OCI-LY3 (cell line): Measurements from ENCODE around the gene NUB1.
A peak's percentile ranks its signal among the peaks of the same experiment; 100 is the strongest.

ENCODE experiments used
- H2AFZ ChIP-seq: fragments of 200-600, 300-600 bp; shearing (Covaris generic); 2 replicates; pipeline ENCODE4 v1.6.0; 2014; ENCODE audit warnings: antibody characterized with exemption, low read depth, low read length
- H3K27ac ChIP-seq: fragments of 200-600, 300-600 bp; sonication (generic); 2 replicates; pipeline ENCODE4 v1.5.1; 2014; ENCODE audit warnings: mild to moderate bottlenecking, low read length, moderate library complexity, mixed read lengths
- H3K27me3 ChIP-seq: fragments of 200-600, 300-600 bp; sonication (generic); 2 replicates; pipeline ENCODE4 v1.6.1; 2014; ENCODE audit warnings: low read depth, low read length, mixed read lengths
- H3K36me3 ChIP-seq: fragments of 200-600, 300-600 bp; sonication (generic); replicated peaks from 2 replicates; pipeline ENCODE3; 2014; ENCODE audit warnings: low read depth, low read length, mixed read lengths
- H3K4me1 ChIP-seq: fragments of 300-600, 200-600 bp; sonication (generic); 2 replicates; pipeline ENCODE4 v1.6.1; 2014; ENCODE audit warnings: low read length, mixed read lengths
- H3K4me2 ChIP-seq: fragments of 200-600, 300-600 bp; sonication (generic); 2 replicates; pipeline ENCODE4 v1.6.1; 2014; ENCODE audit warnings: low read length, mixed read lengths
- H3K4me3 ChIP-seq: fragments of 300-600, 200-600 bp; sonication (generic); 2 replicates; pipeline ENCODE4 v1.5.1; 2014; ENCODE audit warnings: antibody characterized with exemption, mild to moderate bottlenecking, low read length, moderate library complexity
- H3K79me2 ChIP-seq: fragments of 300-600, 200-600 bp; shearing (Covaris generic); 2 replicates; pipeline ENCODE4 v1.6.1; 2014; ENCODE audit warnings: mild to moderate bottlenecking, low read length, mixed read lengths
- H3K9ac ChIP-seq: fragments of 300-600, 200-600 bp; shearing (Covaris generic); 2 replicates; pipeline ENCODE4 v1.6.0; 2014; ENCODE audit warnings: mild to moderate bottlenecking, low read length, moderate library complexity
- H3K9me3 ChIP-seq: fragments of 200-600, 300-600 bp; shearing (Covaris generic); 2 replicates; pipeline ENCODE4 v1.6.1; 2014; ENCODE audit warnings: low read length, mixed read lengths; ENCODE audit not compliant: insufficient read depth
- H4K20me1 ChIP-seq: fragments of 200-600, 300-600 bp; sonication (generic); 2 replicates; pipeline ENCODE4 v1.6.1; 2016; ENCODE audit warnings: low read length, mixed read lengths; ENCODE audit not compliant: insufficient read depth
- EZH2phosphoT487 ChIP-seq: fragments of 200-600 bp; shearing (Covaris generic); IDR thresholded peaks from 2 replicates; pipeline ENCODE4 v1.6.1; 2018; ENCODE audit warnings: antibody characterized with exemption, mixed run types, low read depth
- TF ChIP-seq, protein P1 (sequence below): fragments of 200-600, 300-600 bp; sonication (generic); IDR thresholded peaks from 2 replicates; pipeline ENCODE4 v1.5.1; 2014; ENCODE audit warnings: antibody characterized with exemption, low read length, low read depth

Gene NUB1

DNA sequence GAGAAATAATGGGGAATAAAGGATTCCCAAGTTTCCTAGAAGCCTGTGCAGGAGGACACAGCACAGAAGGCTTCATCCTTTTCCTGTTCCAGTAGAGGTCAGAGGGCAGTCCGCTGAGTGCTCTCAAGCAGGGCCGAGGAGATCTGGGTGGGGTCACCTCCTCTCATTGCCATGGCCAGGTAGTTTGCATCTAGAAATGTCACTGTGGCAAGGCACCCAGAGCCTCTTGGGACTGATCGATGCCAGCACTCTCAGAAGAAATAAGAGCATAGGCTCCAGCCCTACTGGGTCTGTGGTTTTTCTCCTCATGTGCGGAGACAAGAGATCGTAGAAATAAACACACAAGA, 7.9 kb downstream of the NUB1 start:
- H3K9ac ChIP-seq, result peak overlapping the region; percentile 46; the same call in 1 of the 2 replicates
- peak overlapping the region; percentile 74 for H3K4me3 ChIP-seq
- peaks cover 33% of the 10 kb centered on the region for H3K4me1 ChIP-seq
- no peaks in the 10 kb centered on the region for H3K79me2 ChIP-seq
- peaks cover 42% of the 10 kb centered on the region for H3K36me3 ChIP-seq
- H3K9me3 ChIP-seq, result no peaks in the 10 kb centered on the region
- TF ChIP-seq, protein P1, sequence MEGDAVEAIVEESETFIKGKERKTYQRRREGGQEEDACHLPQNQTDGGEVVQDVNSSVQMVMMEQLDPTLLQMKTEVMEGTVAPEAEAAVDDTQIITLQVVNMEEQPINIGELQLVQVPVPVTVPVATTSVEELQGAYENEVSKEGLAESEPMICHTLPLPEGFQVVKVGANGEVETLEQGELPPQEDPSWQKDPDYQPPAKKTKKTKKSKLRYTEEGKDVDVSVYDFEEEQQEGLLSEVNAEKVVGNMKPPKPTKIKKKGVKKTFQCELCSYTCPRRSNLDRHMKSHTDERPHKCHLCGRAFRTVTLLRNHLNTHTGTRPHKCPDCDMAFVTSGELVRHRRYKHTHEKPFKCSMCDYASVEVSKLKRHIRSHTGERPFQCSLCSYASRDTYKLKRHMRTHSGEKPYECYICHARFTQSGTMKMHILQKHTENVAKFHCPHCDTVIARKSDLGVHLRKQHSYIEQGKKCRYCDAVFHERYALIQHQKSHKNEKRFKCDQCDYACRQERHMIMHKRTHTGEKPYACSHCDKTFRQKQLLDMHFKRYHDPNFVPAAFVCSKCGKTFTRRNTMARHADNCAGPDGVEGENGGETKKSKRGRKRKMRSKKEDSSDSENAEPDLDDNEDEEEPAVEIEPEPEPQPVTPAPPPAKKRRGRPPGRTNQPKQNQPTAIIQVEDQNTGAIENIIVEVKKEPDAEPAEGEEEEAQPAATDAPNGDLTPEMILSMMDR, result no peak
- no peak for TF ChIP-seq EZH2phosphoT487
- peaks cover 3% of the 10 kb centered on the region; the same call in 1 of the 2 replicates for H4K20me1 ChIP-seq
- H2AFZ ChIP-seq, result 0 out of 2 replicates have a peak overlapping the region, but pooled peaks have one; percentile 31
- H3K27ac ChIP-seq, result peak overlapping the region; percentile 82
- H3K4me2 ChIP-seq, result peak overlapping the region; percentile 84
- no peaks in the 10 kb centered on the region for H3K27me3 ChIP-seq

DNA sequence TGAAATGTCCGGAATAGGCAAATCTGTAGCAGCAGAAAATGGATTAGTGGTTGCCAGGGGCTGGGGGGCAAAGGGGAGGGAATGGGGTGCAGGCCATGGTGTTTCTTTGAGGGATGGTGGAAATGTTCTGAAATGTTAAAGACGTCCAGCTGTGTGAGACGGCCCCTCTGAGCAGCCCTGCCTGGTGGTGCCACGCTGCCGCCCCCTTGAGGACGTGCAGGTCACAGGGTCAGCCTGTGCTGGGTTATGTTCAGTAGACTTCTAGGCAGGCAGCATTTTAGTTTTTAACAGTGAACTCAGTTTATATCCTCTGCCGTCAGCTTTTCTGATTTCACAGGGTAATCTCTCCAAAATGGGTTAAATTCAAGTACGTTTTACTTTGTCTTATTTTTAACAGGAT, 9.4 kb downstream of the NUB1 start:
- Histone ChIP-seq H3K4me2 (peak overlapping the region; percentile 13; the same call in 1 of the 2 replicates), H3K9ac (no peak overlapping the region), H3K36me3 (peaks cover 35% of the 10 kb centered on the region), H3K79me2 (no peaks in the 10 kb centered on the region), H3K4me1 (peaks cover 33% of the 10 kb centered on the region), H4K20me1 (peaks cover 3% of the 10 kb centered on the region; the same call in 1 of the 2 replicates), H2AFZ (no peak overlapping the region), H3K27me3 (no peaks in the 10 kb centered on the region), H3K27ac (no peak overlapping the region), H3K9me3 (no peaks in the 10 kb centered on the region), H3K4me3 (no peak overlapping the region)
- TF ChIP-seq, protein P1, result peak; percentile 70
- TF ChIP-seq EZH2phosphoT487, result no peak

DNA sequence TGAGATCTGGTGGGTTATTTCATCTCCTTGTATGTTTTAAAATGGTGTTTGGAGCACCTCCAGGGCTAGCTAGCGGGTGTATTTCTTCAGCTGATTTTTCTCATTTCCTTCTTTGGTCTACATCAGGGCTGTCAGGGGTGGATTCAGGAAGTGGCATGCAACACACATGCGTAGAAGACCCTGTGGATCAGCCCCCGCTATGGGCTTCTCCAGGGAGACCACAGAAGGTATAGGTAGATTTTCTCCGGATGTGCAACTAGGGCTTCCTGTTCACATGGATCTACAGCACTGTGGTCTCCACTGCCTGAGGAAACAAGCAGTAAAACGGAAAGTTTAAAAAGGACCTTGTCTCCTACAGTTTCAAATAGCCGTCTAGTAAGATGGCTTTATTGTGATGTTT, 10.4 kb downstream of the NUB1 start:
- Histone ChIP-seq H3K9me3 (no peaks in the 10 kb centered on the region), H3K4me2 (peak overlapping the region; percentile 68), H3K79me2 (no peaks in the 10 kb centered on the region), H3K4me1 (peaks cover 33% of the 10 kb centered on the region), H3K36me3 (peaks cover 29% of the 10 kb centered on the region), H3K4me3 (peak overlapping the region; percentile 51), H2AFZ (peak overlapping the region; percentile 93), H3K9ac (no peak overlapping the region; the same call in 1 of the 2 replicates), H3K27ac (peak overlapping the region; percentile 30; the same call in 1 of the 2 replicates), H4K20me1 (peaks cover 3% of the 10 kb centered on the region; the same call in 1 of the 2 replicates), H3K27me3 (no peaks in the 10 kb centered on the region)
- TF ChIP-seq, protein P1, result no peak
- TF ChIP-seq EZH2phosphoT487, result no peak

GRCh38 chr7:151352512-151352911, 10.9 kb downstream of the NUB1 start:
- H3K27me3 ChIP-seq, result no peaks in the 10 kb centered on the region
- peak overlapping the region; percentile 68; the same call in 1 of the 2 replicates for H3K4me2 ChIP-seq
- H3K9me3 ChIP-seq, result no peaks in the 10 kb centered on the region
- TF ChIP-seq, protein P1, result no peak
- TF ChIP-seq EZH2phosphoT487, result no peak
- peaks cover 33% of the 10 kb centered on the region for H3K4me1 ChIP-seq
- H3K27ac ChIP-seq, result no peak overlapping the region
- no peak overlapping the region for H3K4me3 ChIP-seq
- no peak overlapping the region for H3K9ac ChIP-seq
- peaks cover 3% of the 10 kb centered on the region; the same call in 1 of the 2 replicates for H4K20me1 ChIP-seq
- no peak overlapping the region for H2AFZ ChIP-seq
- H3K36me3 ChIP-seq, result peaks cover 29% of the 10 kb centered on the region
- H3K79me2 ChIP-seq, result no peaks in the 10 kb centered on the region
